Measurements from ENCODE around the gene MAP4K4. TPM values are rescaled to one million over a fixed set of nuclear protein-coding genes. Genes with fewer than 3 reads are reported as not detected.

The MAP4K4 gene
- polyA plus RNA-seq, 1 experiment = 53.5 TPM

GRCh38 chr2:101806123-101806522, 108.6 kb downstream of the MAP4K4 start:
- TF ChIP-seq CTCF (IDR thresholded peaks at IDR 0.05; ENCODE audit: insufficient read depth, low read depth, low read length) = no peak
- CTCF ChIA-PET = interaction anchor here (1.5 kb wide), 1 partner anchor 109 kb away, joined by 4 read pairs; no protein-coding TSS in a partner anchor
- Histone ChIP-seq H3K4me3 (ENCODE audit: low read depth, low read length) (no peak overlapping the region; the same call in 1 of the 2 replicates), H3K27me3 (ENCODE audit: control insufficient read depth, insufficient read depth, low read length) (no peaks in the 10 kb centered on the region), H3K36me3 (ENCODE audit: control insufficient read depth, insufficient read depth, low read length) (peaks cover 1% of the 10 kb centered on the region; the same call in 1 of the 2 replicates)
- DNase-seq (ENCODE audit: low read depth) = no peak
- POLR2A ChIA-PET = no interaction called here

- ChIA-PET CTCF (interaction anchor here (1.2 to 1.5 kb wide), 2 partner anchors 110 to 288 kb away, joined by 4 read pairs; no protein-coding TSS in a partner anchor), POLR2A (no interaction called here)
- no peak overlapping the region; the same call in 1 of the 2 replicates for H3K4me3 ChIP-seq (ENCODE audit: low read depth, low read length)
- H3K36me3 ChIP-seq (ENCODE audit: control insufficient read depth, insufficient read depth, low read length) = no peaks in the 10 kb centered on the region
- TF ChIP-seq CTCF (IDR thresholded peaks at IDR 0.05; ENCODE audit: insufficient read depth, low read depth, low read length) = no peak
- no peak for DNase-seq (ENCODE audit: low read depth)
- no peaks in the 10 kb centered on the region for H3K27me3 ChIP-seq (ENCODE audit: control insufficient read depth, insufficient read depth, low read length)
Measured at GRCh38 chr2:101806701-101807100, 109.2 kb downstream of the MAP4K4 start.

DNA sequence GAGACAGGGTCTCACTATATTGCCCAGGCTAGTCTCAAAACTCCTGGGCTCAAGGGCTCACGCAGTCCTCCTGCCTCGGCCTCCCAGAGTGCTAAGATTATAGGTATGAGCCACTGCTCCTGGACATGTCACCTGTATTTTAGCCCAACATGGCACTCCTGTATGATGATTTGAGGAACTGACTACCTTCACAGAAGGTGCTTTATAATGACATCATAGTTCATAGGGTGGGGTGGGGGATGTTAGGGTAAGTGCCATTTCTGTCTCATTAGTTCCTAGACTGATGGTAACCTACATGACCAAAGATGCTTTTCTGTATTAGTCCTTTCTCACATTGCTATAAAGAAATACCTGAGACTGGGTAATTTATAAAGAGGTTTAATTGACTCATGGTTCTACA, 109.7 kb downstream of the MAP4K4 start:
- Histone ChIP-seq H3K4me3 (ENCODE audit: low read depth, low read length) (no peak overlapping the region), H3K36me3 (ENCODE audit: control insufficient read depth, insufficient read depth, low read length) (no peaks in the 10 kb centered on the region), H3K27me3 (ENCODE audit: control insufficient read depth, insufficient read depth, low read length) (no peaks in the 10 kb centered on the region)
- no peak for TF ChIP-seq CTCF (IDR thresholded peaks at IDR 0.05; ENCODE audit: insufficient read depth, low read depth, low read length)
- ChIA-PET POLR2A (no interaction called here), CTCF (interaction anchor here (1.2 to 1.5 kb wide), 2 partner anchors 110 to 289 kb away, joined by 4 read pairs; no protein-coding TSS in a partner anchor)
- no peak for DNase-seq (ENCODE audit: low read depth)

DNA sequence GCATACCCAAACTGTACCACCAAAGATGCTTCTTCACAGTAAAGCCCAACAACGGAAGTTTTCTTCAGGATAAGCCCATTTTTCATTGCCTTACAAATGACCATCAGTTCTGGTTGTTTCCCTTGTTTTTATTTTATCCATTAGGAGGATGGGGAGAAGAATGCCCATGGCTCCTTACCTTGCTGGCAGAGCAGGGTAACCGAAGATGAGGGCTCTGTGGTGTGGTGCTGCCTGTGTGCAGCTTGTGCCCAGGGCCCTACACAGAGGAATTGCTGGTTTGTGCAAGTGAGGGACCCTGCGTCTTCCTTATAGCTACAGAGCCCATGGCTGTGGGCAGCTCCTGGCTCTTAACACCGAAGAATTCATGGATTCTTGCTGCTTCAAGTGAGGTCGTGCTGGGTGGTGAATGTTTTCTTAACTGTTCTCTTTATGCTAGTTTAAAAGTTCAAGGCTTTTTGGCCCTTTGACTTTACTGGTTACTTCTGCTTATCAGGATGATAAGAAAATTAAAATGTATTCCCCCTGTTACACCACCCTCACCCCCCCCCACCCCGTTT, 110.6 kb downstream of the MAP4K4 start:
- no peaks in the 10 kb centered on the region for H3K36me3 ChIP-seq (ENCODE audit: control insufficient read depth, insufficient read depth, low read length)
- no peak for TF ChIP-seq CTCF (IDR thresholded peaks at IDR 0.05; ENCODE audit: insufficient read depth, low read depth, low read length)
- no peaks in the 10 kb centered on the region for H3K27me3 ChIP-seq (ENCODE audit: control insufficient read depth, insufficient read depth, low read length)
- DNase-seq (ENCODE audit: low read depth) = no peak
- no peak overlapping the region for H3K4me3 ChIP-seq (ENCODE audit: low read depth, low read length)
- CTCF ChIA-PET = interaction anchor here (1.2 kb wide), 1 partner anchor 23 kb away, joined by 4 read pairs; no protein-coding TSS in a partner anchor
- POLR2A ChIA-PET = no interaction called here

DNA sequence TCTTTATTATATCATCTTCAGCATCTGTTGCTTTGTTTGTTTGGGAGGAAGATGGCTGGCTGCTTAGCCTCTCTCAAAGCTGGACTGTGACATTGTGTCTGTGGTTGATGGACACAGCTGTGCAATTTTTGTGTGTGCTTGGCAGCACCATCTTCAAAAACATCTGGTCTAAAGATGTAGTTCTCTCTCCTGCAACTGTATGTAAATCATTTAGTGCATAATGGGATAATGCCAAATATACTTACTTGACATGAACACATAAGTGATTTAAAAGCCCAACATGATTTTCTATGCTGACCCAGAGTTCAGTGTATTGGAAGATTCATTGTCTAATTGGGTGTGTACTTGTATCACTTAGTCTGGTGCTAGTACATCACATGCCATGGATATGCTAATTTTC, 112.2 kb downstream of the MAP4K4 start:
- no peaks in the 10 kb centered on the region for H3K36me3 ChIP-seq (ENCODE audit: control insufficient read depth, insufficient read depth, low read length)
- DNase-seq (ENCODE audit: low read depth) = peak; percentile 68
- no peak overlapping the region for H3K4me3 ChIP-seq (ENCODE audit: low read depth, low read length)
- no peak for TF ChIP-seq CTCF (IDR thresholded peaks at IDR 0.05; ENCODE audit: insufficient read depth, low read depth, low read length)
- POLR2A ChIA-PET = no interaction called here
- CTCF ChIA-PET = no interaction called here
- H3K27me3 ChIP-seq (ENCODE audit: control insufficient read depth, insufficient read depth, low read length) = no peaks in the 10 kb centered on the region

Measured in BJ (cell line).